Fibroblast of lung (primary cell): ENCODE data around the gene IGF1R. TPM values are rescaled to one million over a fixed set of nuclear protein-coding genes. Genes with fewer than 3 reads are reported as not detected.

Experiments
- DNase-seq, 2 donors: peaks; one replicate each; pipeline versions ENCODE4 v3.0.0 to v3.0.0-alpha.2; 2010; ENCODE audit warnings: low read depth in 2 of 2
- H2AFZ ChIP-seq: 2 replicates; pipeline ENCODE4 v1.5.1; 2012; ENCODE audit warnings: low read length, control low read depth, inconsistent platforms
- H3K27ac ChIP-seq: 2 replicates; pipeline ENCODE4 v1.5.1; 2011; ENCODE audit warnings: low read length, control low read depth; ENCODE audit not compliant: insufficient read depth
- H3K27me3 ChIP-seq: 2 replicates; pipeline ENCODE4 v1.5.1; 2011; ENCODE audit warnings: mild to moderate bottlenecking, low read length; ENCODE audit not compliant: control insufficient read depth, insufficient read depth
- H3K36me3 ChIP-seq: 2 replicates; pipeline ENCODE4 v1.5.1; 2011; ENCODE audit warnings: low read length; ENCODE audit not compliant: control insufficient read depth, insufficient read depth
- H3K4me1 ChIP-seq: 2 replicates; pipeline ENCODE4 v1.5.1; 2011; ENCODE audit warnings: low read length; ENCODE audit not compliant: control insufficient read depth, insufficient read depth; ENCODE audit errors: extremely low read depth
- H3K4me2 ChIP-seq: 2 replicates; pipeline ENCODE4 v1.5.1; 2011; ENCODE audit warnings: low read length, control low read depth; ENCODE audit not compliant: insufficient read depth; ENCODE audit errors: extremely low read depth
- H3K4me3 ChIP-seq, 4 experiments: fragments of 200-600 bp in 1 of 4; sonication (generic) in 1 of 4; replicated peaks in 1 of 4; 2 replicates each; pipeline ENCODE4 v1.5.1; 2011 to 2016; ENCODE audit warnings: low read length in 4 of 4, low read depth in 3 of 4, mild to moderate bottlenecking in 3 of 4, control low read depth in 2 of 4, inconsistent platforms in 1 of 4, mixed read lengths in 1 of 4; ENCODE audit not compliant: insufficient read depth in 1 of 4; ENCODE audit errors: control extremely low read depth in 1 of 4
- H3K79me2 ChIP-seq: 2 replicates; pipeline ENCODE4 v1.5.1; 2012; ENCODE audit warnings: mild to moderate bottlenecking, low read length, inconsistent platforms; ENCODE audit not compliant: control insufficient read depth, insufficient read depth
- H3K9ac ChIP-seq: 2 replicates; pipeline ENCODE4 v1.5.1; 2011; ENCODE audit warnings: mild to moderate bottlenecking, low read length, control low read depth; ENCODE audit not compliant: insufficient read depth
- H3K9me3 ChIP-seq: 2 replicates; pipeline ENCODE4 v1.5.1; 2012; ENCODE audit warnings: low read depth, low read length; ENCODE audit not compliant: control insufficient read depth, insufficient read depth
- H4K20me1 ChIP-seq: 2 replicates; pipeline ENCODE4 v1.5.1; 2011; ENCODE audit warnings: low read length; ENCODE audit not compliant: control insufficient read depth, insufficient read depth; ENCODE audit errors: extremely low read depth
- CTCF ChIP-seq, 2 donors: IDR thresholded peaks in 1 of 2; conservative IDR thresholded peaks in 1 of 2; 1 replicate in 1 of 2; 2 replicates in 1 of 2; pipeline ENCODE4 v1.5.1; 2011 to 2012; ENCODE audit warnings: low read length in 2 of 2, control low read depth in 1 of 2, inconsistent platforms in 1 of 2, low read depth in 1 of 2, mild to moderate bottlenecking in 1 of 2
- EZH2 ChIP-seq: IDR thresholded peaks from 2 replicates; pipeline ENCODE4 v1.5.1; 2012; ENCODE audit warnings: low read length, control low read depth, mild to moderate bottlenecking; ENCODE audit errors: missing control alignments
- polyA plus RNA-seq, 2 donors: library from polyadenylated mRNA; depleted of rRNA in 1 of 2; stranded (reverse) in 1 of 2; unstranded in 1 of 2; fragments of >200 nt; gene quantifications; 2 replicates each; pipeline ENCODE4 v1.2.1, GENCODE V29; 2011 to 2012; ENCODE audit warnings: missing spikeins in 1 of 2
- total RNA-seq: library from RNA; depleted of rRNA; stranded (reverse); fragments of >200 nt; gene quantifications from 2 replicates; pipeline ENCODE4 v1.2.1, GENCODE V29; 2014

Gene IGF1R
- total and polyA plus RNA-seq, 2 donors (not counting 1 experiment from before 2014, with no cell fraction given): 14.6 to 28.6 TPM

GRCh38 chr15:98717942-98718341 is 69.6 kb downstream of the IGF1R start:
- H3K36me3 ChIP-seq: no peaks in the 10 kb centered on the region
- H3K9ac ChIP-seq: no peak overlapping the region
- H3K4me1 ChIP-seq: peaks cover 2% of the 10 kb centered on the region
- no peak for DNase-seq
- no peak overlapping the region for H3K4me2 ChIP-seq
- no peak overlapping the region for H3K4me3 ChIP-seq
- H3K79me2 ChIP-seq: peaks cover 71% of the 10 kb centered on the region
- H3K27me3 ChIP-seq: no peaks in the 10 kb centered on the region
- no peak for TF ChIP-seq EZH2
- TF ChIP-seq CTCF (conservative IDR thresholded peaks at IDR 0.05 in 1 of 2, IDR thresholded peaks at IDR 0.05 in 1 of 2; ENCODE audit: low read depth in 1 of 2, low read length in 2 of 2): no peak
- H4K20me1 ChIP-seq: no peaks in the 10 kb centered on the region
- H2AFZ ChIP-seq: no peak overlapping the region
- H3K27ac ChIP-seq: no peak overlapping the region
- no peaks in the 10 kb centered on the region for H3K9me3 ChIP-seq

DNA sequence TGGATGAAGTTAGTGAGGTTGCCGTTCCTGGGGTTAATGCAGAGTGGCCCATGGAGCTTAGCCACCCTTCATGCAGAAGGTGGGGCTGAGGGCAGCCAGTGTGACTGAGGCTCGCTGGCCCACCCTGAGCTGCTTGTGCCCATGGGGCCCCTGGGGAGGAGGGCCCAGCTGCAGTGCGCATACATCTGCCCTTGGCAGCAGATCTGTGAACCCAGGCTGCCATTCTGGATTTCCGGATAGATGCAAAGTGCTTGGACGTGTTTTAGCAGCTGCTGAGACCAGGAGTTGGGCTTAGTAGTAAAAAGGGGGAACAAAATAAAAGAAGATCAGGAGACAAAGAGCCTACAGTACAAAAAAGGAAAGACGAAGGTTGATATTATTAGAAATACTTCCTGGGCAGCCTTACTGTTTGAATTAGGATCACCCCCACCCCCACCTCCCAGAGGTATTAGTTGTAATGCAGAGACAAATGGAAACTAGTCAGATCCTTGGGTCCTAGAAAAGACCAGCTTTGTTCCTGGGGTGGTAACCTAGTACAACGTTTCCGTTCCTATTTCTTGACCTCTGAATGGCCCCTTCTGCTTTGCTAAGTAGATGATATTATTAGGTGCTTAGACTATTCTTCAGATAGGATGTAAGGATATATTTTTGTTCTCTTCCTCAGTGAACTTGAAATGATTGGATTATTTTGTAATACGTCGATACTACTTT is 70.2 kb downstream of the IGF1R start:
- no peaks in the 10 kb centered on the region for H4K20me1 ChIP-seq
- H3K4me1 ChIP-seq: peaks cover 2% of the 10 kb centered on the region

More for the DNA sequence above, 70.2 kb downstream of the IGF1R start:
- Histone ChIP-seq H2AFZ (no peak overlapping the region), H3K4me2 (no peak overlapping the region), H3K9ac (no peak overlapping the region), H3K9me3 (no peaks in the 10 kb centered on the region), H3K27me3 (no peaks in the 10 kb centered on the region), H3K79me2 (peaks cover 64% of the 10 kb centered on the region), H3K4me3 (no peak overlapping the region), H3K36me3 (no peaks in the 10 kb centered on the region), H3K27ac (no peak overlapping the region)
- TF ChIP-seq CTCF (conservative IDR thresholded peaks at IDR 0.05 in 1 of 2, IDR thresholded peaks at IDR 0.05 in 1 of 2; ENCODE audit: low read depth in 1 of 2, low read length in 2 of 2) (no peak), EZH2 (no peak)
- no peak for DNase-seq
